GM20000 (cell line): Measurements from ENCODE around the gene YJEFN3.
A peak's percentile ranks its signal among the peaks of the same experiment; 100 is the strongest.

ENCODE experiments used
- DNase-seq: peaks from one replicate; pipeline ENCODE4 v3.0.0; 2012; ENCODE audit warnings: low spot score
- CTCF ChIP-seq: IDR thresholded peaks from 2 replicates; pipeline ENCODE4 v1.5.1; 2012; ENCODE audit warnings: mild to moderate bottlenecking, control low read depth; ENCODE audit errors: extremely low read depth, missing control alignments

Gene YJEFN3

GRCh38 chr19:19554074-19555023, 25.6 kb downstream of the YJEFN3 start:
- peak; percentile 84 for DNase-seq
- peak; percentile 67 for TF ChIP-seq CTCF

GRCh38 chr19:19558055-19558454, 29.3 kb downstream of the YJEFN3 start:
- no peak for DNase-seq
- no peak for TF ChIP-seq CTCF

- TF ChIP-seq CTCF, result no peak
- no peak for DNase-seq
Measured at GRCh38 chr19:19558636-19559035, 29.9 kb downstream of the YJEFN3 start.

GRCh38 chr19:19559931-19560330, 31.2 kb downstream of the YJEFN3 start:
- no peak for DNase-seq
- no peak for TF ChIP-seq CTCF

- no peak for TF ChIP-seq CTCF
- DNase-seq, result no peak
Measured at GRCh38 chr19:19561946-19562664, 33.4 kb downstream of the YJEFN3 start.

GRCh38 chr19:19562665-19563347, 34.1 kb downstream of the YJEFN3 start:
- no peak for DNase-seq
- TF ChIP-seq CTCF, result no peak
